ENCODE data around the gene GCAT. TPM values are rescaled to one million over a fixed set of nuclear protein-coding genes. Genes with fewer than 3 reads are reported as not detected.

The GCAT gene
- total RNA-seq, 2 experiments from 2014 or later = 1.4 to 1.8 TPM

GRCh38 chr22:37854946-37855345 is 47.2 kb downstream of the GCAT start:
- Mint-ChIP-seq H3K9me3 (no peaks in the 10 kb centered on the region), H3K36me3 (ENCODE audit: low read depth) (peaks cover 71% of the 10 kb centered on the region), H3K4me1 (ENCODE audit: low read depth) (peaks cover 30% of the 10 kb centered on the region), H3K27ac (no peak overlapping the region), H3K27me3 (no peaks in the 10 kb centered on the region), H3K4me3 (no peak overlapping the region)
- ATAC-seq (ENCODE audit: poor library complexity) = no peak
- Histone ChIP-seq H3K4me3 (ENCODE audit: low read length) (no peak overlapping the region), H3K27ac (ENCODE audit: low read depth in 1 of 2, low read length in 2 of 2) (no peak overlapping the region), H3K4me1 (ENCODE audit: insufficient read depth, low read length) (peaks cover 9% of the 10 kb centered on the region), H3K9me3 (ENCODE audit: control insufficient read depth in 1 of 2, insufficient read depth in 1 of 2, low read length in 2 of 2) (no peaks in the 10 kb centered on the region), H3K36me3 (ENCODE audit: insufficient read depth, low read length) (peaks cover 76% of the 10 kb centered on the region), H3K27me3 (ENCODE audit: control insufficient read depth in 1 of 2, insufficient read depth in 2 of 2, low read length in 2 of 2) (no peaks in the 10 kb centered on the region)
- ChIA-PET CTCF (no interaction called here), POLR2A (interaction anchor here (1.0 to 2.0 kb wide), 2 partner anchors 11 to 248 kb away, joined by 3 to 8 read pairs; partner anchors contain the start of gene ANKRD54)
- TF ChIP-seq CTCF (IDR thresholded peaks at IDR 0.05) = no peak
- intact Hi-C loops (cut with DNase I, micrococcal nuclease) = no loop called here
- DNase-seq = no peak

GRCh38 chr22:37855462-37855861 is 47.7 kb downstream of the GCAT start:
- no peak overlapping the region for H3K27ac ChIP-seq (ENCODE audit: low read depth in 1 of 2, low read length in 2 of 2)
- Mint-ChIP-seq H3K27ac (no peak overlapping the region), H3K9me3 (no peaks in the 10 kb centered on the region), H3K4me1 (ENCODE audit: low read depth) (peaks cover 27% of the 10 kb centered on the region), H3K27me3 (no peaks in the 10 kb centered on the region), H3K36me3 (ENCODE audit: low read depth) (peaks cover 76% of the 10 kb centered on the region), H3K4me3 (no peak overlapping the region)
- no peak for TF ChIP-seq CTCF (IDR thresholded peaks at IDR 0.05)
- no peaks in the 10 kb centered on the region for H3K9me3 ChIP-seq (ENCODE audit: control insufficient read depth in 1 of 2, insufficient read depth in 1 of 2, low read length in 2 of 2)
- intact Hi-C loops (cut with DNase I, micrococcal nuclease) = no loop called here
- H3K4me1 ChIP-seq (ENCODE audit: insufficient read depth, low read length) = peaks cover 4% of the 10 kb centered on the region
- CTCF ChIA-PET = no interaction called here
- peaks cover 81% of the 10 kb centered on the region for H3K36me3 ChIP-seq (ENCODE audit: insufficient read depth, low read length)
- DNase-seq (no peak), ATAC-seq (ENCODE audit: poor library complexity) (no peak)
- no peaks in the 10 kb centered on the region for H3K27me3 ChIP-seq (ENCODE audit: control insufficient read depth in 1 of 2, insufficient read depth in 2 of 2, low read length in 2 of 2)
- H3K4me3 ChIP-seq (ENCODE audit: low read length) = no peak overlapping the region
- POLR2A ChIA-PET = interaction anchor here (1.0 to 2.0 kb wide), 2 partner anchors 11 to 248 kb away, joined by 3 to 8 read pairs; partner anchors contain the start of gene ANKRD54

- no peaks in the 10 kb centered on the region for H3K9me3 Mint-ChIP-seq
- intact Hi-C loops (cut with DNase I, micrococcal nuclease) = no loop called here
- H3K4me3 ChIP-seq (ENCODE audit: low read length) = no peak overlapping the region
- H3K36me3 ChIP-seq (ENCODE audit: insufficient read depth, low read length) = peaks cover 89% of the 10 kb centered on the region
- no peaks in the 10 kb centered on the region for H3K9me3 ChIP-seq (ENCODE audit: control insufficient read depth in 1 of 2, insufficient read depth in 1 of 2, low read length in 2 of 2)
- no peak for TF ChIP-seq CTCF (IDR thresholded peaks at IDR 0.05)
- no peaks in the 10 kb centered on the region for H3K27me3 Mint-ChIP-seq
- H3K27me3 ChIP-seq (ENCODE audit: control insufficient read depth in 1 of 2, insufficient read depth in 2 of 2, low read length in 2 of 2) = no peaks in the 10 kb centered on the region
- H3K27ac ChIP-seq (ENCODE audit: low read depth in 1 of 2, low read length in 2 of 2) = no peak overlapping the region
- H3K36me3 Mint-ChIP-seq (ENCODE audit: low read depth) = peaks cover 83% of the 10 kb centered on the region
- H3K4me3 Mint-ChIP-seq = no peak overlapping the region
- no peak overlapping the region for H3K27ac Mint-ChIP-seq
- POLR2A ChIA-PET = interaction anchor here (1.1 to 2.2 kb wide), 2 partner anchors 17 kb away, joined by 4 to 5 read pairs; partner anchors contain the start of gene ANKRD54
- DNase-seq (no peak), ATAC-seq (ENCODE audit: poor library complexity) (no peak)
- H3K4me1 Mint-ChIP-seq (ENCODE audit: low read depth) = peaks cover 7% of the 10 kb centered on the region
- CTCF ChIA-PET = interaction anchor here (3.0 kb wide), 1 partner anchor 42 kb away, joined by 46 read pairs; no protein-coding TSS in a partner anchor
- peaks cover 3% of the 10 kb centered on the region for H3K4me1 ChIP-seq (ENCODE audit: insufficient read depth, low read length)
Measured at GRCh38 chr22:37860796-37861421, 53.2 kb downstream of the GCAT start.
